HG02763 (cell line): ENCODE data around the gene FAM229B.
A peak's percentile ranks its signal among the peaks of the same experiment; 100 is the strongest.
"Not testable (repeated sequence)": the region's sequence is repeated elsewhere in the genome, so short reads cannot be mapped to it uniquely, and the experiment has no call there.

Experiments used
- ATAC-seq: cut with Tn5 transposase; IDR thresholded peaks from one replicate; pipeline ENCODE4 v1.9.1; 2021; ENCODE audit warnings: mild to moderate bottlenecking, moderate library complexity; ENCODE audit not compliant: unreplicated experiment

Gene FAM229B, protein sequence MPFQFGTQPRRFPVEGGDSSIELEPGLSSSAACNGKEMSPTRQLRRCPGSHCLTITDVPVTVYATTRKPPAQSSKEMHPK

DNA sequence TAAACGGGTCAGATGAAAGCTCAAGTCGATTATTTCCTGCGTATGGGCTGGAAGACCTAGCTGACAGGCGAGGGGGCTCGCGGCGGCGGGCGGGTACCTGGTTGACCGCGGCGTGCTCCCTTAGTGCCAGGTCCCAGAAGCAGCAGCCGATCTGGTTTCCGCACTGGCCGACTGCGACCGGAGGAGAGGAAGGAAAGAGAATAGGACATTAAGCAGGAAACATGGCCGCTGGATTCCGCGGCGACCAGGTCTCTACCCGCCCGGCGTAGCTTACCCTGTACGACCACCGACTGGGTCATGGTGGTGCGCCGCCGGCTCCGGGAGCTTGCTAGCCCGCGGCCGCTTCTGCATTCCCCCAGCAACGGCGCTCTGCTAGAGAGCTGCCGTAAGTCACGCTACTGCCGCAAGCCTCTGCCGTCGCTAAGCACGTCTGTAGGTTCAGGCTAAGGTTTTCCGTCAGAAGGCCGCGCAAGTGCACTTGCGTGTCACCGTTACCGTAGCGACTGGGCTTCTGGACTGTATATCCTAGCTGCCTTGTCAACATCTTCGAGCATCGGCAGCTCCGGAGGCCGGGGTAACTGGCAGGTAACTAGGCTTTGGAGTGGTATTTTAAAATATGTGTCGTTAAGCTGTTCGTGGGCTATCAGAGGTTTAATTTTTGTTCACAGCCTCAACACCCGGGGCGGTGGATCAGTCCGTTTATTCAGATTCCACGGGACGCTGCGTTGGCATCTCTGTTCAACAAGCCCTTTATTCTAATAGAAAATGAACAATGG lies at the start of gene FAM229B, which contains the start of gene TUBE1:
Gene FAM229B (plus strand): TSS at position 456 of the 776 bp plus-strand sequence. CDS start 11,693 bp downstream, outside the sequence.
Gene TUBE1 (minus strand): TSS at position 347 of the 776 bp plus-strand sequence. CDS start 48 bp downstream, at position 299.
- peak; percentile 99 for ATAC-seq

DNA sequence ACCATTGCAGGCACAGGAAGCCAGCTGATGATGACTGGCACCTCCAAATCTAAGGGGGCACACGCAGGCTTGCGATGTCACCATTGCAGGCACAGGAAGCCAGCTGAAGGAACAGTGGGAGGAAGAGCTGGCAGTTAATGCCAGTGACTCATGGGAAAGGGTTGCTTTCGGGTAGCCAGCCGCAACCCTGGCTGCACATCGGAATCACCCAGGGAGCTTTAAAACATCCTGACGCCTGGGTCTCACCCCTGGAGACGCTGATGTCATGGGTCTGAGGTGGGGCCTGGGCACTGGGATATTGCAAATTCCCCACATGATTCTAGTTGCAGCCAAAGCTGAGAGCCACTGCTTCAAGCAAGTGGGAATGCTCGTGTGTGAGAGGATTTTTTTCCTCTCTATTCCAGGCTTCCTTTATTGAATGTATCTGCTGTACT lies 49.6 kb upstream of the FAM229B start:
- no peak for ATAC-seq

DNA sequence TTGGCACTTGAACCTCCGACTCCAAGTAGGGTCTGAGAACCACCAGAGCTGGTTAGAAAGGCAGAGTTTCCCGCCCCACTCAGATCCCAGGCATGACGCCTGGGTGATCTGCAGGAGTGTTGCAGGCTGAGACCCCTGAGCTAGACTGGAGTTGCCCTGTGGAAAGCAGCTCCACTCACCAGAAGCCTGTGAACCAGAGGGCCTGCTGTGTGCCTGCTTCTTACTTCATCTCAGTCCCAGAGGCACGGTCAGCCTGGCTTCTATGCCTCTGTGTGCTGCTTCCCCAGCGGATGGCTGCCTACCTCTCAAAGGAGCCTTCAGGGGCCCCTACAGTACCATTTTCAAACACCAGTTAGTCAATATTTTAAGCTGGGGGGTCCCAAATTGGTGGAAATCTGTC lies 49.1 kb upstream of the FAM229B start:
- no peak for ATAC-seq

DNA sequence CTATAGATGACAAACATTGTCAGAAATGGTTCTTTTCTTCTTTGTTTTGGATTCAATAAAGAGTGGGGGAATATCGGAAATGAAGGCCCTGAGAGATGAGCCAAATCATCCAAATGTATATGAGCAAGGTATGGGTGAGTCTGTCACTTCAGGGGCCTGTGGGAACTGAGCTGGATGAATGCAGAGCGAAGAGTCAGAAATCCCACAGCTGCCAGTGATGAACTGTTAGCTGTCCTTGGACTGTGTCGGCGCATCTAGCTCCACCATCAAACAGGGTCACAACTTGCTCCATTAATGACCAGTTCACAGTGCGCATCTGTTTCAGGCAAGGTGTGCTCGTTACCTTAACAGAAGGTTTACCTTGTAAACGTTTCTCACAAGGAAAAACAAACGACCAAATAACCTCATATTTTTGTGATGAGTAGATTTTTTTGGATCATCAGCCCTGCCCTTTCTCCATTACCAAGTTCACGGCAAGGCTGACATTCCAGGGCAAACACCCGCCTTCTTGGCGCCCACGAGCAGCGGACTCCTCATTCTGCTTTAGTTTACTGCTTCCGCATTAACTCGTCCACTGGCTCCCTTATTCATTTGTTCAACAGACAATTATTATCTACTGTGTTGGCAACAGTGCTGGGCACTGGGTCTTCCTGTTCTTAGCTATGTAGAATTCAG lies 48.5 kb upstream of the FAM229B start:
- ATAC-seq, result no peak

DNA sequence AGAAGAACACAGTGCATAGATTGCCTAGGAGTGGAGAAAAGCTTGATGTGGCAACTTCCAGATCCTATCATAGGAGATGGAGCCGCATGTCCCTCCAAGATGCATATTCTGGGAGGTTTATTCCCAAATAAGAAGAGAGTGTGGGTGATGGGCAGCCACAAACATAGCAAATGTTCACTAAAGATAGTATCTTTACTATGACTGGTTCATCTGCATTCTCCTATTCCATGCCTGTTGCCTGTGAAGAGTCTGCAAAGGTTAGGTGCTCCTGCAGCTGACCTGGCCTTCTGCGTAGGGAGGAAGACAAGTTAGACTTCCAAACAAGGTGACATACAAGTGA lies 48.0 kb upstream of the FAM229B start:
- no peak for ATAC-seq

DNA sequence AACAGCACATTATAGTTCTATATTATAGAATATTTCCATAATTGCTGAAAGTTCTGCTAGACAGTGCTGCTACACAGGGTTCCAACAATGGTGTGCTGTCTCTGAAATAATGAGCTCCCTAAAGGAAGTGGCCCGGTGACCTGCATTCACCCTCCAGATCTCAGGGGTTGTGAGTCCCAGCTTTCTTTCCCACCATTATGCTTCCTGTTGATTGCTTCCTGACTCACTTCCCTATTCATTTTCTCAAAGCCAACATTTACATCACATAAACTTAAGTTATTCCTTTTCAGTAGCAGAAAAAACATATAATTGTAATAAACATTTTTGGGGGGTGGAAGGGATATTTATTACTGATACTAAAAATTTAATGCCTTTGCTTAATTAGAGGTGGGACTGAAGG lies 46.4 kb upstream of the FAM229B start:
- ATAC-seq, result no peak

DNA sequence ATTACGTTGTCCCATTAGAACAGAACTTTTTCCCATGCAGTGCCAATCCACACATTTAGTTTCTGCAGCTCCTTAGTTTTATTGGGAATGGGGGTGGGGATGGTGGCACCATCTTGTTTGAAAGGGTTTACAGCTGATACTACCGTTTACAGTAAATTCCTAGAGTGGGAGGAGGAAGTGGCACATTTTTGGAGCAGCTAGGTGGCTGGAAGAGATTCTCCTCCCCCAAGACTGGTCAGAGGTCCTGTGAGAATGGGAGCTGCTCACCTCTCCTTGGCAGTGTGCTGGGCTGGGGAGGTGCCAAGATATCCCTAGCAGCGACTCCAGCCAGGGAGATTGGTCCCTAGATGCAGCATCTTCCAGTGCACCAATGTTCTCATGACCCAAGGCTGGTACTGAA lies 45.9 kb upstream of the FAM229B start:
- no peak for ATAC-seq

DNA sequence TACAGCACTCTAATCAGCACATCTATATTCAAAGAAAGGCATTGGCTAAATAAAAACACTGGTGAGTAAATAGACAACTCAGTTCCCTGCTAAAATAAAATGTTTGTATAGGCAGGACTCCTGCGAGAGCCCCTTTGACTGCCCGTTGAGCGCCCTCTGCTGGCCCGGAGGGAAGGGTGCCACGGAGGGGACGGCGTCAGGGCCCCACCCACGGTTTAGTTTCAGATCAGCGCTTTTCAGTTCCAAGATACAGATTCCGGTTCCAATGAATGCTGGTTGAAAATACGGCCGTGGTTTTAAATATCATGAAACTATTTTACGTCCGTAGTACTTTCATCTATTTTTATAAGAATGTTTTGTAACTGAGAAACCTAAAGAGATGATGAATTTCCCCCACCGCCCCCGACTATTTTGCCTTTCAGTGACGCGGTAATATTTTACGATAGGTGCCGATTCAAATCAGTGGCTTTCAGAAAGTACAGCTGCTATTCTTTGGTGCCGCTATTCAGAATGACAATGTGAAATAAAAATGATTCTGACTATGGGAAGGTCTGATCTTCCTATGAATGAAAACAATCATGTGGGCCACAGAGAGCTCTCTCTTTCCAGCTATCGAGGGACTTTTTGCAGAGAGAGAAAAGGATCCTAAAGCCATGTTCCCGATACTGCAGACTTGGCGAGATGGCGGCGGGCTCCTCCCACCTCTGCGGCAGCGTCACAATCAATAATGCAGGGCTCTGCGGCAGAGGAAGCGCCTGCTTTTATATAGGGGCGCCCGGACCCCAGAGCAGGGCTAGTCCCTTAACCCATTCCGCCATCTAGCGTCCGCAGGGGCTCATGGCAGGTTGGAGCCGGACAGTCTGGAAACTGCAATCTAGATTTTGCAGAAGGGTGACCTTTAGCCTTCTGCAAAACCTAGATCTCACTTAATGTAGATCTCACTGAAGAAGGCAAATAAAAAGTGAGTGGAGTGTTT lies 44.1 kb upstream of the FAM229B start:
- peak; percentile 88 for ATAC-seq

DNA sequence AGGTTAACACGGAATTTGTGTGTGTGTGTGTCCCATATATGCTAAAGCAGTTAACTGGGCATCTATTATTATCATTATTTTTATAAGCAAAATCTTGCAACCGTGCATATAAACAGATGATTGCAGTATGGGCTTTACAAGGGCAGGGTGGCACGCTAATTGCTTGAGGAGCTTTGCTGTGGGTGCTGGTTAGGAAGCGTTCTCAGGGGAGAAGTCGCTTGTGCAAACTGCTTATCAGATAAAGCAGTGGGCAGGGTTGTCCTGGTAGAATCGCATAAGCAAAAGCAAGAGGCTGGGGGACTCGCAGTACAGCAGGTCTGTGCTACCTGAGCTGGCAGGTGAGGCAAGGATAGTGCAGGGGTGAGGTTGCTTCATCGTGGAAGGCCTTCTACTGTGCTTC lies 43.2 kb upstream of the FAM229B start:
- ATAC-seq, result no peak

DNA sequence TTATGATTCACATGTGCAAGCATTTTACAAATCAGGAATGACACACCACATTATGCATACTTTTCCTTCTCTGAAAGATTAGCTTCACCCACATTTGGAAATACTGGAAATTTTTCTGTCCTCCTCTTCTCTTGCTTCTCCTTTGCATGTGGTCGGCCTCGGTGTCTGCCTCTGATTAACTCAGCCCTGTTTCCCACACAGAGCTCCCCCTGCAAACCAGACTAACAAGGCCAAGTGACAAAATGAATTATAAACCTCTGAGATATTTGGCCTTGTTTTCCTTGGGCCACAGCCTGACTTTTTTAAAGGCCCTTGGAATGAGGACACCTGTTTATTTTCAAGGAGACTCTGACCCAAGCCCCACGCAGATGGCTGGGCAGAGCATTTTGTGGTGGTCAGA lies 42.5 kb upstream of the FAM229B start:
- ATAC-seq, result no peak

DNA sequence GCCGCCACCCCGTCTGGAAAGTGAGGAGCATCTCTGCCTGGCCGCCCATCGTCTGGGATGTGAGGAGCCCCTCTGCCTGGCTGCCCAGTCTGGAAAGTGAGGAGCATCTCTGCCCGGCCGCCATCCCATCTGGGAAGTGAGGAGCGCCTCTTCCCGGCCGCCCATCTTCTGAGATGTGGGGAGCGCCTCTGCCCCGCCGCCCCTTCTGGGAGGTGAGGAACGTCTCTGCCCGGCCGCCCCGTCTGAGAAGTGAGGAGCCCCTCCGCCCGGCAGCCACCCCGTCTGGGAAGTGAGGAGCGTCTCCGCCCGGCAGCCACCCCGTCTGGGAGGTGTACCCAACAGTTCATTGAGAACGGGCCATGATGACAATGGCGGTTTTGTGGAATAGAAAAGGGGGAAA lies 39.9 kb upstream of the FAM229B start:
- ATAC-seq, result not testable (repeated sequence)

DNA sequence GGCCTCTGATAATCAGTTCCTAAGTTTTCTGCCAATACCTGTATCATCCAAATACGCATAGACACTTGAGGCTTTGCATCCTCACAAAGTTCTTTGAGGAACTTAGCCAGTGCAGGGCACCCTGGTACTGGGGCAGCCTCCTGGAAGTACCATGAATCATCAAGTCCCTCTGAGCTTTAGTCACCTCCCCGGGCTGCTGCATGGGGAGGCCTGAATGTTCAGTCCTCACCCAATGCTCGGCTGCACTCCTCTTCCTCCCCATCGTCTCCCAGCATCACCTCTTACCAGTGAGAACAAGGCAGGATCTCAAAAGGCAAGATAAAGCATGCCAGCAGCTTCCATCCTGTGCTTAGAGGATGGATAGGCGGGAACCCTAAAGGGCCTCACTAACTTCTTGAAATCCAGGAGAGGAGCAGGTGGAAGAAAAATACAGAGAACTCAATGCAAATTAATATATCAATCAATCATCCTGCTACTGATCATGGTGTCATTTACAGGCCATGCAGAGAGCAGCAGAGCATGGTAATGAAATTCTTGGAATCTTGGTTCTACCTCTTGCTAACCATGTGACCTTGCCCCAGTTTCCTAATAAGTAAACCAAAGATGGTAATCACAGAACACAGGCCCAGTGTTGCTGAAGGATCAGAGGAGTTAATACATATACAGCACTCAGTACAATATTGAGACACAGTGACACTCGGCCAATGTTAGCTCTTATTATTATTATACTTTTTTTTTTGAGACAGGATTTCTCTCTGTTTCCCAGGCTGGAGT lies 38.2 kb upstream of the FAM229B start:
- ATAC-seq, result no peak

DNA sequence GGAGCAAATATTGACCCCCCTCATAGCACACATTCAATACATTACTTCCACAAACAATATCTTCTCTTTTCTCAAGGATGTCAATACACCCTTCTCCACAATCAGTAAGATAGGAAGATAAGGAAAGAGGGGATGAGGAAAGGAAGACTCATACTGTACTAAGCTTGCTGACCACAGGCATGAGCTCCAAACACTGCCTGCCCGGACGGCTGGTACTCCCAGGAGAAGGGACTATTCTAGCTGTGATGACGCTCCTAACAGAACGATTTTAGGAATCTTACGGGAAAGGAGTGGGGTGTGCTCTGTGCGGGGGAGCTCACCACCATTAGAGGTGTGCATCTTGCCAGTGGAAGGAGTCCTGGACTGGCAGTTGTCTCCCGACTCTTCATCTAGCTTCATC lies 37.4 kb upstream of the FAM229B start:
- ATAC-seq, result no peak

DNA sequence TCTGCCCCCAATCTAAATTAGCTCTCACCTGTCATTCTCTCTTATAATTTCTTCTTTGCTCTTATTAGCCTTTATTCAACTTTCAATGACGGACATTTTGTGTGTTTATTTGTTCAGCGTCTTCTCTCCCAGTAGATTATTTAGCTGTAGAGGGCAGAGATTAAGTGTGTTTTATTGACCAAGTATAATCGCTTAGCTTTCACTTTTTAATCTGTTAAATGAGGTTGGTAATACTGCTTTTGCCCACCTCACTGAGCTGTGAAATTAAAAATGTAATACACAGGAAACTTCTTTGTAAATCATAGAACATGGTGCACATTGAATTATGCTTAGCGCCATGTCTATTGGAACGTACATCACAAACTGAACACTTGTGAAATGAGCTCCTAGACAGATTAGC lies 37.0 kb upstream of the FAM229B start:
- ATAC-seq, result no peak

DNA sequence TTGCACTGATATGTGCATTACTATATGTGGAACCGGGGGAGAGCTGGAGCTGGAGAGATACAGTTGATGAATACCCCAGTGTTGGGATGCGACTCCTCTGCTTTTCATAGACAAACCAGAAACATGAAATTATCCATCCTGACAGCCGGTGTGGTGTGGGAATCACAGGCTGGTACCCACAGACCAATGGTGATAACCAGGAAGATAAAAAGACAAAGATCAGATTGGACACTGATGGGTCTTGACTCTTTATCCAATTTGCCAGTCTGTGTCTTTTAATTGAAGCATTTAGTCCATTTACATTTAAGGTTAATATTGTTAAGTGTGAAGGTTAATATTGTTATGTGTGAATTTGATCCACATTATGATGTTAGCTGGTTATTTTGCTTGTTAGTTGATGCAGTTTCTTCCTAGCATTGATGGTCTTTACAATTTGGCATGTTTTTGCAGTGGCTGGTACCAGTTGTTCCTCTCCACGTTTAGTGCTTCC lies 36.1 kb upstream of the FAM229B start:
- ATAC-seq, result not testable (repeated sequence)

DNA sequence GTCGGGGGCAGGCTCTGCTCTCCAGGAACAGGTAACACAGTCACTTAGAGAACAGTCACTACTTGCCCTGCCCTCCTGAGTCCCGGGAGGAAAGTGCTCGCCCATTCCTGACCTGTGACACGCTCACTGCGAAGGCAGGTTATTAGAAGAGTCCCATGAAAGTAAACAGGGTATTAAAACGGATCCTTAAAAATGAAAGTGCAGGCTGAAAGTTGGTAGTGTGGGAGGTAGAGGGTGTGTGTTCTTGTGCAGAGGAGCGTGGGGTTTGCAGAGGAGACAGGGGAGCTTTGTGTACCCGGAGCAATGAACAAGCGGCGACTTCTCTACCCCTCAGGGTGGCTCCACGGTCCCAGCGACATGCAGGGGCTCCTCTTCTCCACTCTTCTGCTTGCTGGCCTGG lies 33.4 kb upstream of the FAM229B start, which contains the start of gene CCN6:
Gene CCN6 (plus strand): TSS at position 104 of the 400 bp plus-strand sequence. CDS start 254 bp downstream, at position 358.
- no peak for ATAC-seq

DNA sequence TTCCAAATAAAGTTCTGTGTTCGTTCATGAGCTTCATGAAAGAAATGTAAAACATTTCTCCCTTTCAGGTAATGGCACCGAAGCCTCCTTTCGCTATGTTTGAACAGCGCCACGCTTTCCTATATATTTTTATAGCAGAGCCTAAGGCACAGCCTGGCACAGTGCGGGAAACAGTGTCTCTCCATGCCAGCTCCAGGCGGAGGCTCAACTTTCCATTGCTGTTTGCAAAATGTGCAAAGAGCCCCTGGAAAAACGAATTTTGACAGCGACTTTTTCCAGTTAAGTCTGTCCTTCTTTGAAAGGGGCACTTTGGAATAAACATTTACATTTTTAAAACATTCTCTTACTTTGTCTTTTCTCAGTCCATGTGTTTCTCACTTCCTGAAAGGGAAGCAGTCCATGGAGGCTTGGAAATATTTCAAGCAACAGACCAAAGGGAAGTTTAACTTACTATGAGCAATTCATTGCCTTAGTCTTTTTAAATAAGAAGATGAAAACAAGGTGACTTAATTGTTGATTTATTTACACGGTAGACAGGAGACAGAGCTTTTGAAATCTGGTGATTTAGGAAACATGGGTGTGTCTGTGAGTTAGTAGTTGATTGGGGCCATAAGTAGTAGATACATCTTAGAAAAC lies 32.7 kb upstream of the FAM229B start:
- ATAC-seq, result no peak

DNA sequence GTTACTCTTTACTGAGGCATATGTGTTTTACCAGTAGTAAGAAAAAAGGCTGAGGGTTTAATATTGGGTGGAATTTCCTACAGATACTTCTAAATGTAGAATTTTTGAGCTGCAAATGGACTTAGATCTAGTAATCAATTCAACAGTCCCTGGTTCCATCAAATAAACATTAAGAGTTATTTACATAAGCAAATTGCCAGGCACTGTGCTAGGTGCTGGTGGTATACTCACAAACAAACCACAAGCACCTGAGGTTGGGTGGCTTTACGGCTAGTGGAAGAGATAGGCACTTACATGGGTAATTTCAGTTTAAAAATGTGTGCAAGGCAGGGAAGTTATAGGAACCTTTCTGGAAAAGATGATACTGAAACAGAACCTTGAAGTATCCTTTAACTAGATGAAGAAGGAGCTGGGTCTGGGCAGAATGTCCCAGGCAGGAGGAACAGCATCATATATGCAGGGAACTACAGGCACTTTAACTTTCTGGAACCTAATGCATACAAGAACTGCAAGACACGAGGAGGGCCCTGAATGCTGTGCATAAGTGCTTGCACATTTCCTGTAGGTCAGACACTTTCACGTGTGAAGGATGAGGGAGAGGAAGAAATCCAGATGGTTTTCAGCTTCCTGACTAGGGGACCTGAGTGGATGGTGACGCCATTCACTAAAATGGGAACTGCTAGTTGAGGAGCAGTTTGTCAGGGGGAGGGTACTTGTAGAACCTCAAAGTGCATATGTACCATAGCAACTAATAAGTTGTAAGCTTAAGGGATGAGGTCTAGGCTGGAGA lies 29.0 kb upstream of the FAM229B start:
- no peak for ATAC-seq

DNA sequence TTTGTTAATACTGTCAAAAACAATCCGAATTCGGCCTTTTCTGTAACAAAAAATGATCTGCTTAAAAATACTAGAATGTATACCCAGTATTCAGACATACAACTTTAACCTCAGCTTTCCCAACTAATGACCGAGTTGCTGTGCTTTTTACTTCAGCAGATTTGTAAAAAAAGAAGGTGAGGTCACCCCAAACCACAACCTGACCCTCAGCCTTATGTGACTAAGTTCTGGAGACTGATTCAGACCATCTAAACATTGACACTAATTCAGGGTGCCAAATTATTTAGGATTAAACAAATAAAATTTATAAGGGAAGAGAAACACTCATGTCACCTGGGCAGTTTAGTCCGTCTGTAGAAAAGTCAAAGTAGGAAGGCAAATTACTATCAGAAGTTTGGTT lies 25.8 kb upstream of the FAM229B start:
- no peak for ATAC-seq
